K562 (cell line): Measurements from ENCODE around the gene DDX50. TPM values are rescaled to one million over a fixed set of nuclear protein-coding genes. Genes with fewer than 3 reads are reported as not detected.

Experiments used
- BDP1 ChIP-seq: IDR thresholded peaks from 3 replicates; pipeline ENCODE4 v1.6.1; 2011; ENCODE audit not compliant: insufficient read length, insufficient read depth
- BRD9 ChIP-seq: fragments of 450-650 bp; IDR thresholded peaks from 2 replicates; pipeline ENCODE4 v1.6.1; 2018; ENCODE audit warnings: low read depth; ENCODE audit not compliant: partially characterized antibody
- C11orf30 ChIP-seq: fragments of 450-650 bp; IDR thresholded peaks from 2 replicates; pipeline ENCODE4 v1.6.1; 2016; ENCODE audit warnings: low read depth, mild to moderate bottlenecking
- CBX5 ChIP-seq: IDR thresholded peaks from 2 replicates; pipeline ENCODE4 v1.6.1; 2014; ENCODE audit warnings: low read depth, borderline replicate concordance
- CSDE1 ChIP-seq, 2 experiments: fragments of 450-650 bp; IDR thresholded peaks; 2 replicates each; pipeline ENCODE4 v1.6.1; 2016; ENCODE audit warnings: mild to moderate bottlenecking in 1 of 2
- GTF2B ChIP-seq: IDR thresholded peaks from 2 replicates; pipeline ENCODE4 v1.6.1; 2011; ENCODE audit not compliant: insufficient read length; ENCODE audit errors: extremely low read depth
- HCFC1 ChIP-seq: IDR thresholded peaks from 2 replicates; pipeline ENCODE4 v1.6.1; 2012; ENCODE audit warnings: low read depth, low read length, improper control_type of control experiment
- HDAC1 ChIP-seq, 2 experiments: fragments of 450-650 bp; IDR thresholded peaks; 2 replicates each; pipeline ENCODE4 v1.6.1; 2016 to 2017; ENCODE audit warnings: inconsistent platforms in 1 of 2, mild to moderate bottlenecking in 1 of 2, moderate library complexity in 1 of 2
- ILK ChIP-seq: fragments of 450-650 bp; IDR thresholded peaks from 2 replicates; pipeline ENCODE4 v1.6.1; 2016; ENCODE audit warnings: missing genetic modification characterization, low read depth, mild to moderate bottlenecking, missing compliant biosample characterization, moderate library complexity, borderline replicate concordance
- LCOR ChIP-seq: sonication (generic); formaldehyde crosslinking; IDR thresholded peaks from 2 replicates; pipeline ENCODE4 v1.8.0; 2022; ENCODE audit warnings: mild to moderate bottlenecking, missing genetic modification reagents
- MAX ChIP-seq: sonication (generic); formaldehyde crosslinking; IDR thresholded peaks from 2 replicates; pipeline ENCODE4 v1.9.0; 2022; ENCODE audit warnings: mild to moderate bottlenecking, missing genetic modification reagents
- NEUROD1 ChIP-seq: fragments of 150-350 bp; IDR thresholded peaks from 2 replicates; pipeline ENCODE4 v1.6.1; 2014; ENCODE audit warnings: borderline replicate concordance, low read length, low read depth; ENCODE audit not compliant: partially characterized antibody
- NUFIP1 ChIP-seq: fragments of 450-650 bp; IDR thresholded peaks from 2 replicates; pipeline ENCODE4 v1.6.1; 2018; ENCODE audit not compliant: partially characterized antibody
- RBFOX2 ChIP-seq: fragments of 200-400 bp; formaldehyde crosslinking; IDR thresholded peaks from 2 replicates; pipeline ENCODE4 v1.6.1; 2017; ENCODE audit warnings: low read depth, mild to moderate bottlenecking, low read length, moderate library complexity
- RBM22 ChIP-seq: fragments of 200-400 bp; formaldehyde crosslinking; IDR thresholded peaks from 2 replicates; pipeline ENCODE4 v1.6.1; 2018; ENCODE audit warnings: low read length, low read depth; ENCODE audit not compliant: poor library complexity, severe bottlenecking
- RBM39 ChIP-seq: fragments of 200-400 bp; formaldehyde crosslinking; optimal IDR thresholded peaks from 2 replicates; pipeline ENCODE3; 2018; ENCODE audit warnings: low read depth, low read length
- SIN3A ChIP-seq, 2 experiments: fragments of 150-350 bp in 1 of 2; IDR thresholded peaks; 2 replicates each; pipeline ENCODE4 v1.6.1; 2011 to 2016; ENCODE audit warnings: borderline replicate concordance in 2 of 2, low read depth in 2 of 2, low read length in 2 of 2, mild to moderate bottlenecking in 2 of 2, moderate library complexity in 2 of 2; ENCODE audit not compliant: control insufficient read depth in 1 of 2
- SMARCE1 ChIP-seq: fragments of 450-650 bp; IDR thresholded peaks from 2 replicates; pipeline ENCODE4 v1.7.1; 2016; ENCODE audit warnings: mild to moderate bottlenecking
- SP2 ChIP-seq: IDR thresholded peaks from 2 replicates; pipeline ENCODE4 v1.6.1; 2011; ENCODE audit warnings: mild to moderate bottlenecking, low read depth, low read length, moderate library complexity; ENCODE audit not compliant: poor library complexity, severe bottlenecking; ENCODE audit errors: extremely low read depth
- STAT5A ChIP-seq: IDR thresholded peaks from 2 replicates; pipeline ENCODE4 v1.6.1; 2012; ENCODE audit warnings: low read length, inconsistent platforms, borderline replicate concordance
- TEAD4 ChIP-seq, 2 experiments: sonication (generic) in 1 of 2; formaldehyde crosslinking in 1 of 2; IDR thresholded peaks; 2 replicates each; pipeline versions ENCODE4 v1.6.1 to v1.8.0; 2012 to 2022; ENCODE audit warnings: borderline replicate concordance in 1 of 2, inconsistent platforms in 1 of 2, low read length in 1 of 2, mild to moderate bottlenecking in 1 of 2, missing genetic modification reagents in 1 of 2
- TRIM24 ChIP-seq, 2 experiments: fragments of 450-650 bp; IDR thresholded peaks; 2 replicates each; pipeline ENCODE4 v1.6.1; 2016
- ZC3H11A ChIP-seq: IDR thresholded peaks from 2 replicates; pipeline ENCODE4 v1.6.1; 2012; ENCODE audit warnings: low read depth, low read length, improper control_type of control experiment
- ZC3H4 ChIP-seq: sonication (generic); formaldehyde crosslinking; IDR thresholded peaks from 2 replicates; pipeline ENCODE4 v1.9.0; 2021; ENCODE audit warnings: missing genetic modification reagents, borderline replicate concordance
- ZC3H8 ChIP-seq: fragments of 450-650 bp; IDR thresholded peaks from 2 replicates; pipeline ENCODE4 v1.6.1; 2017
- ZNF121 ChIP-seq: sonication (generic); formaldehyde crosslinking; conservative IDR thresholded peaks from 2 replicates; pipeline ENCODE4 v1.8.0; 2022; ENCODE audit warnings: missing genetic modification reagents
- ZNF695 ChIP-seq: fragments of 450-650 bp; formaldehyde crosslinking; IDR thresholded peaks from 2 replicates; pipeline ENCODE4 v1.4.0; 2020; ENCODE audit warnings: mild to moderate bottlenecking, moderate library complexity
- ZSCAN32 ChIP-seq: fragments of 450-650 bp; formaldehyde crosslinking; IDR thresholded peaks from 2 replicates; pipeline ENCODE4 v1.4.0; 2020; ENCODE audit warnings: mild to moderate bottlenecking, moderate library complexity
- polyA plus RNA-seq, 8 experiments: library from polyadenylated mRNA; depleted of rRNA in 4 of 8; stranded (reverse) in 5 of 8; unstranded in 3 of 8; fragments of >200 nt; fragmentation: Nextera tagmentation in 2 of 8; fragmentation: Illumina TruSeq in 1 of 8; extraction: Ambion mirVana in 2 of 8; extraction: Trizol in 1 of 8; gene quantifications; 2 replicates each; pipeline versions ENCODE4 v1.2.1 to v1.2.3, GENCODE V29; 2011 to 2014; ENCODE audit warnings: inconsistent platforms in 1 of 8, missing spikeins in 1 of 8
- total RNA-seq, 7 experiments: library from RNA; depleted of rRNA in 6 of 7; stranded (reverse); fragments of >200 nt in 6 of 7; fragmentation: Illumina TruSeq in 2 of 7; extraction: Trizol in 2 of 7; gene quantifications; 2 replicates each; pipeline versions ENCODE4 v1.2.1 to v1.2.3, GENCODE V29; 2011 to 2021; ENCODE audit warnings: low replicate concordance in 1 of 7
- TF ChIP-seq, protein P1 (sequence below): sonication (generic); IDR thresholded peaks from 2 replicates; pipeline ENCODE4 v1.6.1; 2016

The DDX50 gene
- total and polyA plus RNA-seq, 9 of the 15 experiments (the other 6 are each of a cell fraction or from before 2014, with no cell fraction given): 36.7 to 86.8 (median 57.4) TPM

DNA sequence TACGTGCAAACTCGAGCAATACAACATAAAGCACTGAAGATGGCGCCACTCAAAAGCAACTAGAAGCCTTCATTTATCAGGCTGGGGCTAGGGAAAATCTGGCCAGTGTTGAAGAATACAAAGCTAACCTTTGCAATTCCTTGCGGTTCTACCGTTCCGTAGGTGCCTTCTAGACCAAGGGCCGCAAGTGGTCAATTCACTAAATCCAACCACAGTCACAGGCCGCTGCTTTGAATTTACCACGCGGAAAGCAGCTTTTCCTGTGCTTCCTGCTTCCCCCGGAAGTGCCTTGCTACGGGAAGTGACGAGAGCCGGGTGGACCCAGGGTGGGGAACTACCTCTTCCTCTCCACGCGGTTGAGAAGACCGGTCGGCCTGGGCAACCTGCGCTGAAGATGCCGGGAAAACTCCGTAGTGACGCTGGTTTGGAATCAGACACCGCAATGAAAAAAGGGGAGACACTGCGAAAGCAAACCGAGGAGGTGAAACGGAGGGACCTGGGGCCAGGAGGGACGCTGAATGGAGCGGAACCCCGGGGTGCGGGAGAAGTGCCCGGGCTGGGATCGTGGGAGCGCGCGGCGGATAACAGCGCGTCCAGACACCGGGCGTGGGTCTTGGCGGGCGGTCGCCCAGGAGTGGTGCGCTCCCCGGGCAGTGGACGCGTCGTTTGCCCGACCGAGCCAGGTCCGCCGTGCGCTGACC lies 54.9 kb downstream of the DDX50 start, which contains the start of gene DDX21 (continued):
- TF ChIP-seq SMARCE1 (peak; percentile 38; the same call in 1 of the 2 replicates), TRIM24 (IDR thresholded peaks at IDR 0.05) (peak in 1 of 2 experiments; percentile 85; a peak in 2 of 4 replicates), C11orf30 (peak; percentile 90), BDP1 (no peak), LCOR (CRISPR knock-in tag) (peak; percentile 73), BRD9 (peak; percentile 94), ZC3H8 (no peak), ZNF121 (CRISPR knock-in tag) (no peak), NUFIP1 (no peak), ZNF695 (no peak), ZSCAN32 (CRISPR knock-in tag) (no peak), GTF2B (peak; percentile 49), RBM39 (no peak), CSDE1 (IDR thresholded peaks at IDR 0.05) (no peak; a peak in 1 of 4 replicates), HCFC1 (peak; percentile 72), RBM22 (no peak), RBFOX2 (peak; percentile 96), ZC3H4 (CRISPR knock-in tag) (peak; percentile 97; the same call in 1 of the 2 replicates), CBX5 (no peak), SIN3A (IDR thresholded peaks at IDR 0.05; ENCODE audit: borderline replicate concordance in 2 of 2, control insufficient read depth in 1 of 2, low read depth in 2 of 2, low read length in 2 of 2) (peak; percentile 89 to 96), TEAD4 (IDR thresholded peaks at IDR 0.05; ENCODE audit: low read length) (no peak), TEAD4 (CRISPR knock-in tag; IDR thresholded peaks at IDR 0.05; ENCODE audit: borderline replicate concordance) (no peak), MAX (peak; percentile 94), ILK (no peak), HDAC1 (IDR thresholded peaks at IDR 0.05) (peak; percentile 98 to 100), ZC3H11A (no peak), SP2 (no peak), NEUROD1 (peak; percentile 60), STAT5A (no peak)
- TF ChIP-seq, protein P1, sequence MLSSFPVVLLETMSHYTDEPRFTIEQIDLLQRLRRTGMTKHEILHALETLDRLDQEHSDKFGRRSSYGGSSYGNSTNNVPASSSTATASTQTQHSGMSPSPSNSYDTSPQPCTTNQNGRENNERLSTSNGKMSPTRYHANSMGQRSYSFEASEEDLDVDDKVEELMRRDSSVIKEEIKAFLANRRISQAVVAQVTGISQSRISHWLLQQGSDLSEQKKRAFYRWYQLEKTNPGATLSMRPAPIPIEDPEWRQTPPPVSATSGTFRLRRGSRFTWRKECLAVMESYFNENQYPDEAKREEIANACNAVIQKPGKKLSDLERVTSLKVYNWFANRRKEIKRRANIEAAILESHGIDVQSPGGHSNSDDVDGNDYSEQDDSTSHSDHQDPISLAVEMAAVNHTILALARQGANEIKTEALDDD: peak; percentile 76
